ENCODE measurements around the gene C11orf21. TPM values are rescaled to one million over a fixed set of nuclear protein-coding genes. Genes with fewer than 3 reads are reported as not detected.

The C11orf21 gene
- total and polyA plus RNA-seq, 10 of the 15 experiments (the other 5 are each of a cell fraction or from before 2014, with no cell fraction given), result 0.04 to 0.26 (median 0.11) TPM; not detected in 7

DNA sequence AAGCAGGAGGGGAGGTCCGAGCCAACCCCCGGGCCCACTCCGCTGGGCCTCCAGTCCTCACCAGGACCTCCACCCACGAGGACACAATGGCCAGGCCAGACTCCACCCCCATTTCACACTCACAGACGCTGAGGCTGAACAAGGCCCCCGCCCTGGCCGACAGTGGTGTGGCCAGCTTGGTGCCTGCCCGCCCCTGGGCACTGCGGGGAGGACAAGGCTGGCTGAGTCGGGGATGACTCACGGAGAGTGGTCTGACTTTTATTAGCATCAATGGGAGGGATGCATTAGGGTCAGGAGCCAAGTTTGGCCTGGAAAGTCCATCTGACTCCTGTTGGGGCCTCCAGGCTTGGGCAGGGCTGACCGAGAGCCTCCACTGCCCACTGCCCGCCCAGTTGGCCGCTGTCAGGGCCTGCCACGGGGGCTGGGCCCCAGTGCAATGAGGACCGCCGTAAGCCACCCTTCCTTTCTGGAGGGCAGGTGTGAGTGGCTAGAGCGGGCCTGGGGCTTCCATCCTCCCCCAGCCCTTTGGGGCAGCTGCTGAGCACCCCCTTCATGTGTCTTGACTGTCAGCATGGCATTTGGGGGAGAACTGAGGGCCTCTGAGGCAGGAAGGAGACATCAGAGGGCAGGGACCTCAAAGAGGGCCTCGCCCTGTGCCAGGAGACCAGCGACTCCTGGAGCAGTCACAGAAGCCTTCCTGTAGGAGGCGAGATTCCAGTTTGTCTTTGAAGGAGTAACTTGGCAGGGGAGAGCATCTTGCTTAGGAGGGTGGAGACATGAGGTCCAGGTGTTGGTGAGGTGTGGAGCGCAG lies 10.7 kb upstream of the C11orf21 start:
- Histone ChIP-seq H3K4me1 (ENCODE audit: control insufficient read depth, insufficient read depth, low read length) (no peaks in the 10 kb centered on the region), H3K27ac (ENCODE audit: control insufficient read depth, insufficient read depth) (no peak overlapping the region), H3K4me2 (ENCODE audit: control insufficient read depth, insufficient read depth) (no peak overlapping the region), H4K20me1 (ENCODE audit: control insufficient read depth, insufficient read depth) (no peaks in the 10 kb centered on the region), H3K9ac (ENCODE audit: control insufficient read depth, insufficient read depth, low read length) (no peak overlapping the region), H3K27me3 (replicated peaks in 1 of 2; ENCODE audit: control insufficient read depth in 2 of 2, insufficient read depth in 2 of 2, low read length in 1 of 2) (no peaks in the 10 kb centered on the region), H3K36me3 (ENCODE audit: control insufficient read depth in 2 of 2, insufficient read depth in 2 of 2, low read length in 1 of 2) (no peaks in the 10 kb centered on the region), H3K79me2 (ENCODE audit: control insufficient read depth, insufficient read depth, low read length) (no peaks in the 10 kb centered on the region), H3K9me3 (replicated peaks; ENCODE audit: control insufficient read depth, insufficient read depth, low read length) (no peaks in the 10 kb centered on the region), H2AFZ (ENCODE audit: control insufficient read depth, low read depth, low read length) (no peak overlapping the region), H3K4me3 (no peak overlapping the region)
- ChIA-PET POLR2A (no interaction called here), SMC1A (ENCODE audit: uncharacterized antibody, unreplicated experiment) (no interaction called here), RAD21 (ENCODE audit: unreplicated experiment) (no interaction called here), CTCF (interaction anchor here (1.4 kb wide), 1 partner anchor 108 kb away, joined by 3 read pairs; no protein-coding TSS in a partner anchor)
- 48% methylated on average over 22 of the region's 22 CpGs for WGBS (ENCODE audit: insufficient coverage, insufficient replicate concordance, low lambda C conversion rate, missing lambda C conversion rate)
- no peak for TF ChIP-seq ZZZ3 (IDR thresholded peaks at IDR 0.05; ENCODE audit: control insufficient read depth, insufficient read length, low read depth)
- no peak for TF ChIP-seq FOXM1 (IDR thresholded peaks at IDR 0.05; ENCODE audit: low read depth, low read length)
- no peak for TF ChIP-seq PAX5 (IDR thresholded peaks at IDR 0.05; ENCODE audit: borderline replicate concordance, low read depth, low read length)
- TF ChIP-seq IRF4 (IDR thresholded peaks at IDR 0.05; ENCODE audit: low read depth, low read length), result no peak
- TF ChIP-seq, protein P1, sequence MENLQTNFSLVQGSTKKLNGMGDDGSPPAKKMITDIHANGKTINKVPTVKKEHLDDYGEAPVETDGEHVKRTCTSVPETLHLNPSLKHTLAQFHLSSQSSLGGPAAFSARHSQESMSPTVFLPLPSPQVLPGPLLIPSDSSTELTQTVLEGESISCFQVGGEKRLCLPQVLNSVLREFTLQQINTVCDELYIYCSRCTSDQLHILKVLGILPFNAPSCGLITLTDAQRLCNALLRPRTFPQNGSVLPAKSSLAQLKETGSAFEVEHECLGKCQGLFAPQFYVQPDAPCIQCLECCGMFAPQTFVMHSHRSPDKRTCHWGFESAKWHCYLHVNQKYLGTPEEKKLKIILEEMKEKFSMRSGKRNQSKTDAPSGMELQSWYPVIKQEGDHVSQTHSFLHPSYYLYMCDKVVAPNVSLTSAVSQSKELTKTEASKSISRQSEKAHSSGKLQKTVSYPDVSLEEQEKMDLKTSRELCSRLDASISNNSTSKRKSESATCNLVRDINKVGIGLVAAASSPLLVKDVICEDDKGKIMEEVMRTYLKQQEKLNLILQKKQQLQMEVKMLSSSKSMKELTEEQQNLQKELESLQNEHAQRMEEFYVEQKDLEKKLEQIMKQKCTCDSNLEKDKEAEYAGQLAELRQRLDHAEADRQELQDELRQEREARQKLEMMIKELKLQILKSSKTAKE (IDR thresholded peaks at IDR 0.05; ENCODE audit: low read depth, poor library complexity, severe bottlenecking), result no peak
- TF ChIP-seq USF2 (IDR thresholded peaks at IDR 0.05; ENCODE audit: borderline replicate concordance, low read depth, low read length), result no peak
- TF ChIP-seq, protein P2, sequence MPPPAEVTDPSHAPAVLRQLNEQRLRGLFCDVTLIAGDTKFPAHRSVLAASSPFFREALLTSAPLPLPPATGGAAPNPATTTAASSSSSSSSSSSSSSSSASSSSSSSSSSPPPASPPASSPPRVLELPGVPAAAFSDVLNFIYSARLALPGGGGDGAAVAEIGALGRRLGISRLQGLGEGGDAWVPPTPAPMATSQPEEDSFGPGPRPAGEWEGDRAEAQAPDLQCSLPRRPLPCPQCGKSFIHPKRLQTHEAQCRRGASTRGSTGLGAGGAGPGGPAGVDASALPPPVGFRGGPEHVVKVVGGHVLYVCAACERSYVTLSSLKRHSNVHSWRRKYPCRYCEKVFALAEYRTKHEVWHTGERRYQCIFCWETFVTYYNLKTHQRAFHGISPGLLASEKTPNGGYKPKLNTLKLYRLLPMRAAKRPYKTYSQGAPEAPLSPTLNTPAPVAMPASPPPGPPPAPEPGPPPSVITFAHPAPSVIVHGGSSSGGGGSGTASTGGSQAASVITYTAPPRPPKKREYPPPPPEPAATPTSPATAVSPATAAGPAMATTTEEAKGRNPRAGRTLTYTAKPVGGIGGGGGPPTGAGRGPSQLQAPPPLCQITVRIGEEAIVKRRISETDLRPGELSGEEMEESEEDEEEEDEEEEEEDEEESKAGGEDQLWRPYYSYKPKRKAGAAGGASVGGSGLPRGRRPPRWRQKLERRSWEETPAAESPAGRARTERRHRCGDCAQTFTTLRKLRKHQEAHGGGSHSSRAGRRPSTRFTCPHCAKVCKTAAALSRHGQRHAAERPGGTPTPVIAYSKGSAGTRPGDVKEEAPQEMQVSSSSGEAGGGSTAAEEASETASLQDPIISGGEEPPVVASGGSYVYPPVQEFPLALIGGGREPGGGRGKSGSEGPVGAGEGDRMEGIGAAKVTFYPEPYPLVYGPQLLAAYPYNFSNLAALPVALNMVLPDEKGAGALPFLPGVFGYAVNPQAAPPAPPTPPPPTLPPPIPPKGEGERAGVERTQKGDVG (CRISPR knock-in tag; IDR thresholded peaks at IDR 0.05), result no peak
- BruUV-seq (replicated peaks), result no TSS peak
- in situ Hi-C loops (cut with MboI), result loop anchor here (5.0 kb wide), 1 partner anchor 105 kb away; no protein-coding TSS in a partner anchor
- intact Hi-C loops (cut with micrococcal nuclease; ENCODE audit: unreplicated experiment), result no loop called here
- DNase-seq (ENCODE audit: low read depth, low spot score), result no peak
- ATAC-seq, result no peak
- FAIRE-seq, result no peak
